Omental fat pad (tissue), 4 donors: ENCODE data around the gene CHRNA7. TPM values are rescaled to one million over a fixed set of nuclear protein-coding genes. Genes with fewer than 3 reads are reported as not detected.

Experiments
- ATAC-seq: fragments of 150-250 bp; one replicate; pipeline ENCODE4 v1.9.1; 2016; ENCODE audit warnings: mild to moderate bottlenecking, moderate library complexity; ENCODE audit not compliant: low FRiP score
- DNase-seq: peaks from one replicate; pipeline ENCODE4 v3.0.0-alpha.2; 2019; ENCODE audit warnings: low spot score
- total RNA-seq, 4 donors: library from RNA; depleted of rRNA; stranded (reverse); fragments of >200 nt; gene quantifications; one replicate each; pipeline ENCODE4 v1.1.0, GENCODE V29; 2016
- TF ChIP-seq, protein P1 (sequence below), 3 donors: fragments of 450-650 bp; IDR thresholded peaks; one replicate each; pipeline ENCODE4 v1.5.1; 2016 to 2017; ENCODE audit warnings: antibody characterized with exemption in 3 of 3, mild to moderate bottlenecking in 3 of 3, moderate library complexity in 2 of 3

CHRNA7 gene
- total RNA-seq, 4 donors from 2014 or later = 0.36 to 1.3 (median 0.75) TPM

- ATAC-seq (no peak), DNase-seq (no peak)
- TF ChIP-seq, protein P1, sequence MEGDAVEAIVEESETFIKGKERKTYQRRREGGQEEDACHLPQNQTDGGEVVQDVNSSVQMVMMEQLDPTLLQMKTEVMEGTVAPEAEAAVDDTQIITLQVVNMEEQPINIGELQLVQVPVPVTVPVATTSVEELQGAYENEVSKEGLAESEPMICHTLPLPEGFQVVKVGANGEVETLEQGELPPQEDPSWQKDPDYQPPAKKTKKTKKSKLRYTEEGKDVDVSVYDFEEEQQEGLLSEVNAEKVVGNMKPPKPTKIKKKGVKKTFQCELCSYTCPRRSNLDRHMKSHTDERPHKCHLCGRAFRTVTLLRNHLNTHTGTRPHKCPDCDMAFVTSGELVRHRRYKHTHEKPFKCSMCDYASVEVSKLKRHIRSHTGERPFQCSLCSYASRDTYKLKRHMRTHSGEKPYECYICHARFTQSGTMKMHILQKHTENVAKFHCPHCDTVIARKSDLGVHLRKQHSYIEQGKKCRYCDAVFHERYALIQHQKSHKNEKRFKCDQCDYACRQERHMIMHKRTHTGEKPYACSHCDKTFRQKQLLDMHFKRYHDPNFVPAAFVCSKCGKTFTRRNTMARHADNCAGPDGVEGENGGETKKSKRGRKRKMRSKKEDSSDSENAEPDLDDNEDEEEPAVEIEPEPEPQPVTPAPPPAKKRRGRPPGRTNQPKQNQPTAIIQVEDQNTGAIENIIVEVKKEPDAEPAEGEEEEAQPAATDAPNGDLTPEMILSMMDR (IDR thresholded peaks at IDR 0.05) = no peak
Measured at GRCh38 chr15:32119286-32119685, 89.0 kb downstream of the CHRNA7 start.

GRCh38 chr15:32119694-32120330 is 89.5 kb downstream of the CHRNA7 start:
- ATAC-seq = no peak
- TF ChIP-seq, protein P1 (IDR thresholded peaks at IDR 0.05) = no peak
- no peak for DNase-seq

GRCh38 chr15:32120577-32121383 is 90.5 kb downstream of the CHRNA7 start:
- no peak for ATAC-seq
- TF ChIP-seq, protein P1 (IDR thresholded peaks at IDR 0.05) = no peak
- no peak for DNase-seq

DNA sequence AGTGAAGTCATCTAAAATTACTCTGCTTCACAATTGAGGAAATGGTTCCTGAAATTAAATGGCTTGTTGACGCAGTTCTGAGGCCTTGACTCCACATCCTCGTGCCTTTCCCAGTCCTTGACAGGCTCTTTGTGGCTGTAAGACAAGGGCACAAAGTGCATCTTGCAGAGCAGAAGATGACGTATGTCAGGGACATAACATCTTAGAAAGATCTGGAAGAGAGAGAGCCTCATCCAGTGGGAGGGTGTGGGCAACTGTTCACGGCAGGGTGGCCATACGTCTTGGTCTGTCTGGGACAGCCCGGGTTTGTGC is 91.0 kb downstream of the CHRNA7 start:
- TF ChIP-seq, protein P1 (IDR thresholded peaks at IDR 0.05) = no peak
- ATAC-seq (no peak), DNase-seq (no peak)

- no peak for ATAC-seq
- no peak for DNase-seq
- TF ChIP-seq, protein P1 (IDR thresholded peaks at IDR 0.05) = no peak
Measured at GRCh38 chr15:32122013-32122412, 91.7 kb downstream of the CHRNA7 start.

GRCh38 chr15:32123473-32123872 is 93.2 kb downstream of the CHRNA7 start:
- no peak for ATAC-seq
- DNase-seq = no peak
- TF ChIP-seq, protein P1 (IDR thresholded peaks at IDR 0.05) = no peak

GRCh38 chr15:32124726-32125125 is 94.4 kb downstream of the CHRNA7 start:
- no peak for ATAC-seq
- TF ChIP-seq, protein P1 (IDR thresholded peaks at IDR 0.05) = no peak
- no peak for DNase-seq
